Stimulated activated naive CD8-positive, alpha-beta T cell treated with anti-CD3 and anti-CD28 coated beads, Interleukin-15, amount 100 ng/mL, for 72 hours (primary cell): ENCODE measurements around the gene LUZP1.

Experiments used
- ATAC-seq: fragments of 150-1000 bp; cut with Tn5 transposase; 2 replicates; pipeline ENCODE4 v1.10.0; 2021; ENCODE audit warnings: mild to moderate bottlenecking, moderate library complexity
- DNase-seq, 2 donors: peaks; one replicate each; pipeline ENCODE4 v3.0.0; 2021 to 2022
- H3K27ac Mint-ChIP-seq, 2 donors: one replicate each; pipeline ENCODE4 v1.8.0; 2022; ENCODE audit warnings: mild to moderate bottlenecking in 2 of 2, mixed read lengths in 2 of 2, moderate library complexity in 2 of 2
- H3K27me3 Mint-ChIP-seq: one replicate; pipeline ENCODE4 v1.8.0; 2022; ENCODE audit warnings: mixed read lengths
- H3K4me1 Mint-ChIP-seq: one replicate; pipeline ENCODE4 v1.8.0; 2022; ENCODE audit warnings: mild to moderate bottlenecking, mixed read lengths
- H3K4me3 Mint-ChIP-seq, 2 donors: one replicate each; pipeline ENCODE4 v1.8.0; 2022; ENCODE audit warnings: mild to moderate bottlenecking in 2 of 2, mixed read lengths in 2 of 2, moderate library complexity in 1 of 2
- H3K9me3 Mint-ChIP-seq, 2 donors: one replicate each; pipeline ENCODE4 v1.8.0; 2022; ENCODE audit warnings: mixed read lengths in 2 of 2

The LUZP1 gene

DNA sequence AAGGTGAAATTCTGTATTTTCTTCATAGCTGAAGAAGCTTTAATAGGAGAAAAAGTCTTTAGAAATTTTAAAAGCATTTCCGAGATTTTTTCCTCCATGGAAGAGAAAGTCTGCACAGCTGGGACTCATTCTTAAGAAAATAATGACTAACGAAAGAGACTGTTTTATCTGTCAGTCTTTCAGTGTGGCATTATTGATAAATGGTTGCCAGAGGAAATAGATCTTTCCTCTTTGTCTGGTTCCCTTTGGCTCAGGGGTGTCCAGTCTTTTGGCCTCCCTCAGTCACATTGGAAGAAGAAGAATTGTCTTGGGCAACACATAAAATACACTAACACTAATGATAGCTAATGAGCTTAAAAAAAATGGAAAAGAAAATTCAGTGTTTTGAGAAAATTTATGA, 99.5 kb downstream of the LUZP1 start:
- H3K27ac Mint-ChIP-seq, result peak overlapping the region in 1 of 2 donors; percentile 18
- ATAC-seq (no peak), DNase-seq (no peak)
- peaks cover 5% of the 10 kb centered on the region for H3K4me1 Mint-ChIP-seq
- H3K4me3 Mint-ChIP-seq, result no peak overlapping the region
- H3K27me3 Mint-ChIP-seq, result no peaks in the 10 kb centered on the region
- H3K9me3 Mint-ChIP-seq, result no peaks in the 10 kb centered on the region

DNA sequence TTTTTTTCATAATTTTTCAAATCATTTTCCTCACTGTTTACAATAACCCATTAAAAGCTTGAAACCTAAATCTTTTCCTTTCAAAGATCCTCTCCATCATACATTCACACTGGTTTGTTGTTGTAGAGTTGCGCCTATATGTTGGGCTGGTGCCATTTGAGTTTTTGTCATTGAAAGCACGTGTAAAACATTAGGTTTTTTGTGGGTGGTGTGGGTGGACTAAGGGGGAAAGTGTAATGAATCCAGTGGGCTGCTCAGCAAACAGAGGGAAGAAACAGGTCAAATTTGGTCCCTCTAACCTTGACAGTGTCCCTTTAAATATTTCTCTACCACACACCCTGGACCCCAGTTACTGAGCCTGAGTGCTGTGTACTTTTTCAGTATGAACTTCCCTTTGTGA, 102.6 kb downstream of the LUZP1 start:
- no peaks in the 10 kb centered on the region for H3K27me3 Mint-ChIP-seq
- no peak overlapping the region for H3K27ac Mint-ChIP-seq
- ATAC-seq (no peak), DNase-seq (no peak)
- no peak overlapping the region for H3K4me3 Mint-ChIP-seq
- no peaks in the 10 kb centered on the region for H3K9me3 Mint-ChIP-seq
- peaks cover 5% of the 10 kb centered on the region for H3K4me1 Mint-ChIP-seq

- no peaks in the 10 kb centered on the region for H3K27me3 Mint-ChIP-seq
- peaks cover 5% of the 10 kb centered on the region for H3K4me1 Mint-ChIP-seq
- ATAC-seq (no peak), DNase-seq (no peak)
- H3K4me3 Mint-ChIP-seq, result no peak overlapping the region
- no peak overlapping the region for H3K27ac Mint-ChIP-seq
- no peaks in the 10 kb centered on the region for H3K9me3 Mint-ChIP-seq
These were observed 103.3 kb downstream of the LUZP1 start for GRCh38 chr1:23065385-23065784.

GRCh38 chr1:23062271-23062670, 106.4 kb downstream of the LUZP1 start:
- DNase-seq, result no peak
- peaks cover 3% of the 10 kb centered on the region for H3K4me1 Mint-ChIP-seq
- ATAC-seq, result no peak
- H3K27me3 Mint-ChIP-seq, result no peaks in the 10 kb centered on the region
- H3K27ac Mint-ChIP-seq, result no peak overlapping the region
- no peak overlapping the region for H3K4me3 Mint-ChIP-seq
- H3K9me3 Mint-ChIP-seq, result no peaks in the 10 kb centered on the region

- ATAC-seq (no peak), DNase-seq (no peak)
- no peaks in the 10 kb centered on the region for H3K27me3 Mint-ChIP-seq
- H3K4me3 Mint-ChIP-seq, result no peak overlapping the region
- no peak overlapping the region for H3K27ac Mint-ChIP-seq
- no peaks in the 10 kb centered on the region for H3K9me3 Mint-ChIP-seq
- H3K4me1 Mint-ChIP-seq, result no peaks in the 10 kb centered on the region
These were observed 111.4 kb downstream of the LUZP1 start for GRCh38 chr1:23057301-23057700.

DNA sequence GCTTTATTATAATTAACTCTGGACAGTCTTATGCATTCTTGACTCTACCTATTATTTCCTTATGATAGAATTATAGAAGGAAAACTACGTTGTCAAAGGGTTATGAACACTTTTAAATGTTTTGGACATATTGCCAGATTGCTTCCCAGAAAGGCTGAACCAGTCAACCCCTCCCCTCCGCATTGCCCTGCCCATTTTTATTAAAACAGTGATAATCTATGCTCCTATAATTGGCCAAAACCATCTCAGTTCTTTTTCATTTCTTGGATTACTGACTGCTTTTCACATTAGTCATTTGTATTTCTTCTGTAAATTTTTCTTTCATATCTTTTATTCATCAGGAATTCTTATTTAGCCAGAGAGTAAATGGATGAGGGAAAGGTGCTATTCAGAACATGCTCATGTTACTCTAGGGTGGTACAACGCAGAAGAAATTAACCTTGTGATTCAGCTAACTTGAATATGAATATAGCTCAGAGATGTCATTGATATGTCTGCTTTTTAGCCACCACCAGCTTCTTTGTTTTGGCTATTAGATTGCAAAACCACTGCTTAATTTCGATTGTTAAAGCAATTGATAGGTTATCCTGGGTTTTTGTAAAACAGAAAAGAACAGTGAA, 117.3 kb downstream of the LUZP1 start:
- no peaks in the 10 kb centered on the region for H3K9me3 Mint-ChIP-seq
- no peaks in the 10 kb centered on the region for H3K27me3 Mint-ChIP-seq
- H3K4me1 Mint-ChIP-seq, result peaks cover 4% of the 10 kb centered on the region
- DNase-seq, result no peak
- no peak overlapping the region for H3K4me3 Mint-ChIP-seq
- no peak overlapping the region for H3K27ac Mint-ChIP-seq
- no peak for ATAC-seq

DNA sequence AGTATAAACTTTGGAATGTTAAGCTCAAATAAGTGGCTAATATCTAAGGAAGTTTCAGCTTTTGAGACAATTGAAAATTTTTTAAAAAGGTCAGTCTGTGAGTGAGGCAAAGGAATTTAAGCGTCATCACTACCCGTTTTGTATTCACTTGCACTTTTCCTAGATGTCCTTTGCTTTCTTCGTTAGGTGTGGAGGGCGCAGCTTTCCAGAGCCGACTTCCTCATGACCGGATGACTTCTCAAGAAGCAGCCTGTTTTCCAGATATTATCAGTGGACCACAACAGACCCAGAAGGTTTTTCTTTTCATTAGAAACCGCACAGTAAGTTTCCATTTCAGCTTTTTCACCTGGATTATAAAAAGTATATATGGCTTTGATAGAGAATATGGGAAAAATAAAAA, 118.5 kb downstream of the LUZP1 start:
- Mint-ChIP-seq H3K27ac (no peak overlapping the region), H3K4me1 (peaks cover 16% of the 10 kb centered on the region), H3K4me3 (no peak overlapping the region), H3K27me3 (no peaks in the 10 kb centered on the region), H3K9me3 (no peaks in the 10 kb centered on the region)
- no peak for ATAC-seq
- no peak for DNase-seq

DNA sequence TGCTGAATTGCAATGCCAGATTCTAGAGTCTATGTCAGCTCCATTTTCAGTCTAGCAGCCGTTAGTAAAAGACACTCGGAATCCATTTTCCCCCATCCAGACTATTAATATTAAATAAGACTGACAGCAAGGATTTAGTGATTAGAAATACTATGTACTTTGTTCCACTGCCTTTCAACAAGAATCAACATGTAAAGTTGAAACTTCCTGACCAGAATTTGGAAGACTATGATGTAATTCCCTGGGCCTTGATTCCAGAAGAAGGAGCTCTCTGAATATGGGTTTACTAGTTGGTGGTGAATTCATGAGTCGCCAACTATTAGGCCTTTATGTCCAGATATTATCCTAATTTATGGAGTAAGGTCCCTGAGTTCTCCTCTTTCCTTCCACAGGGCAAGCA, 124.6 kb downstream of the LUZP1 start:
- H3K27ac Mint-ChIP-seq, result no peak overlapping the region
- H3K9me3 Mint-ChIP-seq, result no peaks in the 10 kb centered on the region
- ATAC-seq, result no peak
- DNase-seq, result no peak
- no peaks in the 10 kb centered on the region for H3K27me3 Mint-ChIP-seq
- H3K4me1 Mint-ChIP-seq, result peaks cover 40% of the 10 kb centered on the region
- H3K4me3 Mint-ChIP-seq, result no peak overlapping the region

DNA sequence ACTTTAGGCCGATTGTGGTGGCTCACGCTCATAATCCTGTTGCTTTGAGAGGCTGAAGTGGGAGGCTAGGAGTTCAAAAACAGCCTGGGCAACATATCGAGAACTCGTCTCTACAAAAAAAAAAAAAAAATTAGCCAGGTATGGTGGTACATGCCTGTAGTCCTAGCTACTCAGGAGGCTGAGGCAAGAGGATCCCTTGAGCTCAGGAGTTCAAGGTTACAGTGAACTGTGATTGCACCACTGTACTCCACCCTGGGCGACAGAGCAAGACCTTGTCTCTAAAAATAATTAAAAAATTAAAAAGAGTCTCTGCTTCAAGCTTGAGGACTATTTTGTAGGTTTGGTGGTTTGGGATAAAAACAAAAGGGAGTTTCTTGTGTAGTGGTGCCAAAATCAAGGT, 128.1 kb downstream of the LUZP1 start:
- H3K27me3 Mint-ChIP-seq, result no peaks in the 10 kb centered on the region
- no peak overlapping the region for H3K4me3 Mint-ChIP-seq
- peaks cover 47% of the 10 kb centered on the region for H3K4me1 Mint-ChIP-seq
- peak overlapping the region in 1 of 2 donors; percentile 82 for H3K27ac Mint-ChIP-seq
- H3K9me3 Mint-ChIP-seq, result no peaks in the 10 kb centered on the region
- ATAC-seq, result no peak
- no peak for DNase-seq

- Mint-ChIP-seq H3K27me3 (no peaks in the 10 kb centered on the region), H3K4me3 (no peak overlapping the region), H3K4me1 (peaks cover 50% of the 10 kb centered on the region), H3K27ac (no peak overlapping the region), H3K9me3 (no peaks in the 10 kb centered on the region)
- DNase-seq, result no peak
- ATAC-seq, result no peak
These were observed 129.3 kb downstream of the LUZP1 start for GRCh38 chr1:23039308-23039826.

DNA sequence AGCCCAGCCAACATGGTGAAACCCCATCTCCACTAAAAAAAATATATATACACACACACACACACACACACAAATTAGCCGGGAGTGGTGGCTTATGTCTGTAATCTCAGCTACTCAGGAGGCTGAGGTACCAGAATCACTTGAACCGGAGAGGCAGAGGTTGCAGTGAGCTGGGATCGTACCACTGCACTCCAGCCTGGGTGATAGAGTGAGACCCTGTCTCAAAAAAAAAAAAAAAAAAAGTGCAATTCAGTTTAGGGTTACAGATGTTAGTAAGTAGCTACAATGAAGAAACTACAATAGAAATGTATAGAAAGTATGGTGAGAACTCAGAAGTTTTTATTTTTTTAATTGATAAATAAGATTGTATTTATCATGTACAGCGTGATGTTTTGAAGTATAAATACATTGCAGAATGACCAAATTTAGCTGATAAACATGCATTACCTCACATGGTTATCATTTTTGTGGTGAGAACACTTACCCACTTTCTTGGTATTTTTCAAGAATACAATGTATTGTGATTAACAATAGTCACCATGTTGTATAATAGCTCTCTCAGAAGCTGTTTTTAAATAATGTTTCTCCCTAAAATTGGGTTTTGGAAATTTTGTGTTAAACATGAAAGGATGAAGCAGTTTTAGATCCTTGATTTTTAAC, 131.4 kb downstream of the LUZP1 start:
- Mint-ChIP-seq H3K4me1 (peaks cover 50% of the 10 kb centered on the region), H3K27me3 (no peaks in the 10 kb centered on the region), H3K27ac (no peak overlapping the region), H3K4me3 (no peak overlapping the region), H3K9me3 (no peaks in the 10 kb centered on the region)
- no peak for ATAC-seq
- no peak for DNase-seq

- H3K4me1 Mint-ChIP-seq, result peaks cover 57% of the 10 kb centered on the region
- no peak for DNase-seq
- no peaks in the 10 kb centered on the region for H3K9me3 Mint-ChIP-seq
- no peaks in the 10 kb centered on the region for H3K27me3 Mint-ChIP-seq
- no peak overlapping the region for H3K4me3 Mint-ChIP-seq
- H3K27ac Mint-ChIP-seq, result no peak overlapping the region
- no peak for ATAC-seq
These were observed 132.7 kb downstream of the LUZP1 start for GRCh38 chr1:23035823-23036452.
